WERI-Rb-1 (cell line): Measurements from ENCODE around the gene GPN1.

ENCODE experiments used
- DNase-seq: peaks from one replicate; pipeline ENCODE4 v3.0.0-alpha.2; 2020
- H3K27ac ChIP-seq: fragments of 250-450 bp; sonication (Bioruptor Pico); 2 replicates; pipeline ENCODE4 v1.5.1; 2020; ENCODE audit warnings: mild to moderate bottlenecking, moderate library complexity
- H3K27me3 ChIP-seq: fragments of 250-450 bp; sonication (Bioruptor Pico); 2 replicates; pipeline ENCODE4 v1.5.1; 2021; ENCODE audit warnings: mild to moderate bottlenecking, low read depth, moderate library complexity; ENCODE audit not compliant: insufficient read depth, severe bottlenecking
- H3K36me3 ChIP-seq: fragments of 250-450 bp; sonication (Bioruptor Pico); 2 replicates; pipeline ENCODE4 v1.5.1; 2020; ENCODE audit warnings: mild to moderate bottlenecking, moderate library complexity
- H3K4me3 ChIP-seq: 2 replicates; pipeline ENCODE4 v1.5.1; 2011; ENCODE audit warnings: low read depth, mild to moderate bottlenecking, control low read depth, low read length
- H3K9me3 ChIP-seq: fragments of 250-450 bp; sonication (Bioruptor Pico); 2 replicates; pipeline ENCODE4 v1.5.1; 2021; ENCODE audit warnings: mild to moderate bottlenecking, moderate library complexity; ENCODE audit not compliant: severe bottlenecking
- TF ChIP-seq, protein P1 (sequence below): IDR thresholded peaks from 2 replicates; pipeline ENCODE4 v1.5.1; 2011; ENCODE audit warnings: low read depth, mild to moderate bottlenecking, control low read depth, inconsistent platforms, low read length

The GPN1 gene

DNA sequence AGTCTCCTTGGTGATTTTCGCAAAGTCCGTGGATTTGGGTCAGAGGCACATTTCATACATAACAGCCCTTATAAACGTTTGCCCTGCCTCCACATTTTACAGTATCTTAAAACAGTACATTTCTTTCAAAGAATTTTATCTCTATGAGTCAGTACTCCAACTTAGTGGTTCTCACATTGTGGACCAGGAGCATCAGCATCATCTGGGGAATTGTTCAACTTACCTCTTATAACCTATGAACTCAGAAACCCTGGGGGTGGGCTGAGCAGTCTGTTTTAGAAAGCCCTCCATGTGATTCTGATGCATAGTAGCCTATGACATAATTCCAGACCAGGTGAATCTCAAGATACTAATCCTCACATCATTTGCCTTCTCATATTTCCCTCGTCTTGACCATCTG is 22.2 kb downstream of the GPN1 start:
- Histone ChIP-seq H3K36me3 (peaks cover 82% of the 10 kb centered on the region), H3K9me3 (no peaks in the 10 kb centered on the region), H3K4me3 (no peak overlapping the region), H3K27ac (peak overlapping the region; percentile 65), H3K27me3 (no peaks in the 10 kb centered on the region)
- TF ChIP-seq, protein P1, sequence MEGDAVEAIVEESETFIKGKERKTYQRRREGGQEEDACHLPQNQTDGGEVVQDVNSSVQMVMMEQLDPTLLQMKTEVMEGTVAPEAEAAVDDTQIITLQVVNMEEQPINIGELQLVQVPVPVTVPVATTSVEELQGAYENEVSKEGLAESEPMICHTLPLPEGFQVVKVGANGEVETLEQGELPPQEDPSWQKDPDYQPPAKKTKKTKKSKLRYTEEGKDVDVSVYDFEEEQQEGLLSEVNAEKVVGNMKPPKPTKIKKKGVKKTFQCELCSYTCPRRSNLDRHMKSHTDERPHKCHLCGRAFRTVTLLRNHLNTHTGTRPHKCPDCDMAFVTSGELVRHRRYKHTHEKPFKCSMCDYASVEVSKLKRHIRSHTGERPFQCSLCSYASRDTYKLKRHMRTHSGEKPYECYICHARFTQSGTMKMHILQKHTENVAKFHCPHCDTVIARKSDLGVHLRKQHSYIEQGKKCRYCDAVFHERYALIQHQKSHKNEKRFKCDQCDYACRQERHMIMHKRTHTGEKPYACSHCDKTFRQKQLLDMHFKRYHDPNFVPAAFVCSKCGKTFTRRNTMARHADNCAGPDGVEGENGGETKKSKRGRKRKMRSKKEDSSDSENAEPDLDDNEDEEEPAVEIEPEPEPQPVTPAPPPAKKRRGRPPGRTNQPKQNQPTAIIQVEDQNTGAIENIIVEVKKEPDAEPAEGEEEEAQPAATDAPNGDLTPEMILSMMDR, result no peak
- peak; percentile 55 for DNase-seq

DNA sequence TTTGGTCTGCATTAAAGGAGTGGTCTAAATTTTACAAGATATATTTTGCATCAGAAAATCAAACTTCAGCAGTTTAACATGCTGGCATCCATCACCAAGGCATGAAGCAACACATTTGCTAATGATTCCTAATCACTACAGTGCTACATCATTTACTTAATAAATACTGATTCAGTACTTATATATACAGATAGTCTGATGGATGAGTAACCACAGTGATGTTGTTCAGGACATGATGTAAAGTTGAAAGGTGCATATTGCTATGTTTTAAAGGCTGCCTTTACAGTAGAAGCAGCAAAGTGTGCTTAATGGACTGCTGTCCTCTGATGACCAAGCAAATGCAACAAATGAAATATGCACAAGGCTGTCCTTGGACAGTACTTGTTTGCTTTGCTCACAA is 23.5 kb downstream of the GPN1 start:
- H3K36me3 ChIP-seq, result peaks cover 85% of the 10 kb centered on the region
- H3K9me3 ChIP-seq, result no peaks in the 10 kb centered on the region
- no peak for DNase-seq
- no peak overlapping the region; the same call in 1 of the 2 replicates for H3K27ac ChIP-seq
- H3K27me3 ChIP-seq, result no peaks in the 10 kb centered on the region
- TF ChIP-seq, protein P1, result no peak
- no peak overlapping the region for H3K4me3 ChIP-seq

DNA sequence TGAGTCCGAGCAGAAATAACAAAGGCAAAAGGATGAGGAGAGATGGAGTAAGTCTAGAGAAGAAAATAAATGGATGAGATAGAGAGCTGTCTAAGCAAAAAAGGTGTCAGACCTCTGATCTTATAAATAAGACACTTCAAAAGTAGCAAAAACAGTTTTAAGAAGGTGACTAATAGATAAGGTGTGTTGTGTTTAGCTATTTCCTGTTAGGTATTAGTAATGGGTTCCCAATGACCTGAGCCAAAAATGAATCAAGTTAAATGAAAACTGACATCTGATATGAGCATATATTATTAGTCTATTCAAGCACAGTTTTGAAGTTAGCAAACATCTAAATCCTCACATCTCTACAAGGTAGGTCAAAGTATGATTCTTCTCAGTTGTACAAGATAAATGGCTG is 23.9 kb downstream of the GPN1 start:
- H3K4me3 ChIP-seq, result no peak overlapping the region
- TF ChIP-seq, protein P1, result no peak
- H3K27ac ChIP-seq, result no peak overlapping the region
- DNase-seq, result no peak
- H3K36me3 ChIP-seq, result peaks cover 85% of the 10 kb centered on the region
- H3K9me3 ChIP-seq, result no peaks in the 10 kb centered on the region
- no peaks in the 10 kb centered on the region for H3K27me3 ChIP-seq

DNA sequence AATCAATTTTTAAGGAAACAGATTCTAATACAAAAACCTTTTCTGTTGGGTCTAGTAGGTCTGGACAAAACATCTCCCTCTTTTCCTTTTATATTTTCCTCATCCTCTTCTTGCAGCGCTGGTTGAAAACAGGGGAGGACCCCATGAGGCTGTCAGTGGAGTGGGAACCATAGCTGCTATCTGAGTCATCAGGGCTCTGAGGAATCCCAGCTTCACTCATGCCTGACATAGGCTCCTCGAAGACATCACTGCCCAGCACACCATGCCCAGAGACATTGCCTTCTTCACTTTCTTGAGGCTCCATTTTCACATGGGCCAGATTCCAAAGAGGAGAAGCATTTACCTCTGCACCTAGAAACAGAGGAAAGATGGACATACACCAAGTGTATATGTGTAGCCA is 24.5 kb downstream of the GPN1 start:
- Histone ChIP-seq H3K27ac (no peak overlapping the region), H3K36me3 (peaks cover 83% of the 10 kb centered on the region), H3K9me3 (no peaks in the 10 kb centered on the region), H3K27me3 (no peaks in the 10 kb centered on the region), H3K4me3 (no peak overlapping the region)
- TF ChIP-seq, protein P1, result no peak
- DNase-seq, result no peak

DNA sequence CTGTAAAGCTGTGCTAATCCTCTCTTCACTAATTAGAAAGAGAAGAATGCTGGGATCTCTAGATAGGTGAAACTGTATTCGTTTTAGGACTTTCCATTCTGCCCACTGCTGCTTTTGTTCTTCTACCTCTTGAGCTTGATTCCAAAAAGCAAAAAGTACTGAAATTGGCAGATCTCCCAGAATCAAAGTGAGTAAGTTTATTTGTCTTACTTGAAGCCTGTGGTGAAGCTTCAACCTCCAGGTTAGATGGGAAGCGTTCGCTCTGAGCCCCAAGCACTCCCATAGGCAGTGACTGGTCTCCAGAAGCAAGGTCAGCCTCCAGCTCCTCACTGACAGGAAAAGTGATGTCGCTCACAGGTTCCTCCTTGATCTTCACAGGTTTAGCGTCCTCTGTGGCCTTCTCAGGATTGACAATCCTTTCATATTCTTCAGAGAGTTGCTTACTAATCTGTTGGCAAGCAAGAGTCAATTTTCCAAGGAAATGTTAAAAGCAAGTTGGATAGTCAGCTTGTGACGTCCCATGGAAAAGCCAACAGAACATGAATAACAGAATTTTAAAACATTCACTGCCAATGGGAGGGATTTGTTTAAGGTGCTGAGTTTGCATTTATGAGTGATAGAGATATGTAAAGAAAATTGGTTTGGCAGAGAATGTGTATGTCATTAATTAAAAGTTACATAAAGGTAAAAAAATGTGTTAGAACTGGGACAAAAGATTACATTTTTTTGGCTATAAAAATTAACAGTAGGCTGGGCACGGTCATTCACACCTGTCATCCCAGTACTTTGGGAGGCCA is 26.5 kb downstream of the GPN1 start:
- no peaks in the 10 kb centered on the region for H3K9me3 ChIP-seq
- no peaks in the 10 kb centered on the region for H3K27me3 ChIP-seq
- TF ChIP-seq, protein P1, result 0 out of 2 replicates have a peak, but pooled peaks have one; percentile 19
- peak; percentile 38 for DNase-seq
- H3K27ac ChIP-seq, result peak overlapping the region; percentile 52
- H3K36me3 ChIP-seq, result peaks cover 83% of the 10 kb centered on the region
- H3K4me3 ChIP-seq, result no peak overlapping the region

DNA sequence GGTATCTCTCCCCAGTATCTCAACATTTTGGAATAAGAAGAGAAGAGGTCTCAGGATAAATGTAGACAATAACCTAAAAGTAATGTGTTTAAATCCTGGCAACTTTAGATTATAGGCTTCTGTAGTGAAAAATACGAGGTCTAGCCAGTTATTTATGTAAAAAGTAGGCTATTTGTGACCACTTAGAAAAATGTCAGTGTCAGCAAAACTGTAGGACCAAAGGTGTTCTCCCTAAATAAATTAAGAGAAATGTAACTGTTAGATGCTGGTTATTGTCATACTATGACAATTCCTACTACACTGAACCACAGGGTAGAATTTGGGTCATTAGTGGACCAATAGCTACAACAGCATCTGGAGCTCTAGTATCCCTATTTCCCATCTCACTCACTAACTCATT is 32.5 kb downstream of the GPN1 start:
- Histone ChIP-seq H3K4me3 (no peak overlapping the region), H3K27me3 (no peaks in the 10 kb centered on the region), H3K9me3 (no peaks in the 10 kb centered on the region), H3K27ac (no peak overlapping the region), H3K36me3 (peaks cover 76% of the 10 kb centered on the region)
- no peak for DNase-seq
- TF ChIP-seq, protein P1, result no peak
